ENCODE measurements around the gene KRT26. TPM values are rescaled to one million over a fixed set of nuclear protein-coding genes. Genes with fewer than 3 reads are reported as not detected.
"Not testable (repeated sequence)": the region's sequence is repeated elsewhere in the genome, so short reads cannot be mapped to it uniquely, and the experiment has no call there.

Gene KRT26
- total RNA-seq: not detected

GRCh38 chr17:40772101-40772500 is at the start of gene KRT26:
Gene KRT26 (minus strand): TSS chr17:40772201. CDS start chr17:40772113, 88 bp downstream.
- Mint-ChIP-seq H3K9me3 (no peaks in the 10 kb centered on the region), H3K27me3 (peaks cover 37 to 48% of the 10 kb centered on the region in 2 donors), H3K27ac (no peak within 1 kb of the TSS), H3K4me3 (no peak within 1 kb of the TSS), H3K4me1 (ENCODE audit: low read depth in 2 of 2) (no peaks in the 10 kb centered on the region), H3K36me3 (no peaks in the 10 kb centered on the region)
- DNase-seq (ENCODE audit: low spot score) (no peak), ATAC-seq (no peak)

GRCh38 chr17:40821536-40821935 is 49.5 kb upstream of the KRT26 start:
- ATAC-seq (no peak), DNase-seq (ENCODE audit: low spot score) (no peak)
- Mint-ChIP-seq H3K4me3 (no peak overlapping the region), H3K36me3 (peaks cover 35% of the 10 kb centered on the region), H3K4me1 (ENCODE audit: low read depth in 2 of 2) (peaks cover 9 to 24% of the 10 kb centered on the region in 2 donors), H3K27ac (no peak overlapping the region), H3K9me3 (no peaks in the 10 kb centered on the region), H3K27me3 (peaks cover 17 to 30% of the 10 kb centered on the region in 2 donors)

GRCh38 chr17:40820228-40820838 is 48.3 kb upstream of the KRT26 start:
- ATAC-seq (peak in 1 of 2 donors; percentile 44), DNase-seq (ENCODE audit: low spot score) (no peak)
- H3K4me1 Mint-ChIP-seq (ENCODE audit: low read depth in 2 of 2): peaks cover 9 to 24% of the 10 kb centered on the region in 2 donors
- H3K9me3 Mint-ChIP-seq: no peaks in the 10 kb centered on the region
- peaks cover 34% of the 10 kb centered on the region for H3K36me3 Mint-ChIP-seq
- peak overlapping the region; percentile 83 to 86 for H3K27ac Mint-ChIP-seq
- H3K4me3 Mint-ChIP-seq: peak overlapping the region; percentile 74
- peaks cover 8 to 24% of the 10 kb centered on the region in 2 donors for H3K27me3 Mint-ChIP-seq

GRCh38 chr17:40819528-40820125 is 47.6 kb upstream of the KRT26 start:
- H3K27me3 Mint-ChIP-seq: peaks cover 11 to 21% of the 10 kb centered on the region in 2 donors
- ATAC-seq (no peak), DNase-seq (ENCODE audit: low spot score) (no peak)
- H3K4me1 Mint-ChIP-seq (ENCODE audit: low read depth in 2 of 2): peaks cover 9 to 24% of the 10 kb centered on the region in 2 donors
- H3K9me3 Mint-ChIP-seq: peaks cover 1% of the 10 kb centered on the region
- H3K4me3 Mint-ChIP-seq: peak overlapping the region; percentile 74
- peak overlapping the region; percentile 83 to 86 for H3K27ac Mint-ChIP-seq
- H3K36me3 Mint-ChIP-seq: peaks cover 34% of the 10 kb centered on the region

GRCh38 chr17:40818733-40819527 is 46.9 kb upstream of the KRT26 start:
- Mint-ChIP-seq H3K27me3 (peaks cover 9 to 16% of the 10 kb centered on the region in 2 donors), H3K9me3 (peaks cover 3% of the 10 kb centered on the region), H3K27ac (peak overlapping the region; percentile 86 to 95), H3K36me3 (peaks cover 34% of the 10 kb centered on the region), H3K4me1 (ENCODE audit: low read depth in 2 of 2) (peaks cover 9 to 24% of the 10 kb centered on the region in 2 donors), H3K4me3 (peak overlapping the region; percentile 92)
- ATAC-seq (peak; percentile 92 to 95), DNase-seq (ENCODE audit: low spot score) (peak; percentile 90)

- Mint-ChIP-seq H3K9me3 (peaks cover 3% of the 10 kb centered on the region), H3K36me3 (peaks cover 34% of the 10 kb centered on the region), H3K27ac (peak overlapping the region; percentile 86 to 95), H3K4me3 (peak overlapping the region; percentile 92), H3K27me3 (peaks cover 10 to 22% of the 10 kb centered on the region in 2 donors), H3K4me1 (ENCODE audit: low read depth in 2 of 2) (peaks cover 9 to 24% of the 10 kb centered on the region in 2 donors)
- ATAC-seq (no peak), DNase-seq (ENCODE audit: low spot score) (no peak)
Observed at GRCh38 chr17:40818343-40818732, 46.3 kb upstream of the KRT26 start.

GRCh38 chr17:40817103-40817682 is 45.2 kb upstream of the KRT26 start:
- H3K27me3 Mint-ChIP-seq: peaks cover 17 to 33% of the 10 kb centered on the region in 2 donors
- DNase-seq (ENCODE audit: low spot score): no peak
- ATAC-seq: no peak
- peaks cover 9 to 24% of the 10 kb centered on the region in 2 donors for H3K4me1 Mint-ChIP-seq (ENCODE audit: low read depth in 2 of 2)
- H3K9me3 Mint-ChIP-seq: peaks cover 3% of the 10 kb centered on the region
- H3K27ac Mint-ChIP-seq: peak overlapping the region; percentile 9 to 86
- H3K4me3 Mint-ChIP-seq: peak overlapping the region; percentile 92
- peaks cover 34% of the 10 kb centered on the region for H3K36me3 Mint-ChIP-seq

- peaks cover 9 to 24% of the 10 kb centered on the region in 2 donors for H3K4me1 Mint-ChIP-seq (ENCODE audit: low read depth in 2 of 2)
- H3K27me3 Mint-ChIP-seq: peaks cover 22 to 40% of the 10 kb centered on the region in 2 donors
- H3K27ac Mint-ChIP-seq: peak overlapping the region in 1 of 2 donors; percentile 9
- peaks cover 34% of the 10 kb centered on the region for H3K36me3 Mint-ChIP-seq
- peaks cover 3% of the 10 kb centered on the region for H3K9me3 Mint-ChIP-seq
- no peak for DNase-seq (ENCODE audit: low spot score)
- ATAC-seq: no peak
- H3K4me3 Mint-ChIP-seq: peak overlapping the region; percentile 92
Observed at GRCh38 chr17:40816569-40816968, 44.6 kb upstream of the KRT26 start.

GRCh38 chr17:40815381-40815780 is 43.4 kb upstream of the KRT26 start:
- no peak for ATAC-seq
- Mint-ChIP-seq H3K4me1 (ENCODE audit: low read depth in 2 of 2) (peaks cover 9 to 22% of the 10 kb centered on the region in 2 donors), H3K27ac (no peak overlapping the region), H3K27me3 (peaks cover 28 to 51% of the 10 kb centered on the region in 2 donors), H3K9me3 (peaks cover 3% of the 10 kb centered on the region), H3K36me3 (peaks cover 34% of the 10 kb centered on the region), H3K4me3 (no peak overlapping the region)
- DNase-seq (ENCODE audit: low spot score): no peak

GRCh38 chr17:40814657-40815056 is 42.7 kb upstream of the KRT26 start:
- not testable (repeated sequence) for H3K9me3 Mint-ChIP-seq; H3K4me3 Mint-ChIP-seq; DNase-seq (ENCODE audit: low spot score); H3K27ac Mint-ChIP-seq; ATAC-seq
- peaks cover 27% of the 10 kb centered on the region for H3K36me3 Mint-ChIP-seq
- H3K27me3 Mint-ChIP-seq: peaks cover 35 to 53% of the 10 kb centered on the region in 2 donors
- H3K4me1 Mint-ChIP-seq (ENCODE audit: low read depth in 2 of 2): peaks cover 7 to 15% of the 10 kb centered on the region in 2 donors

- Mint-ChIP-seq H3K27me3 (peaks cover 35 to 57% of the 10 kb centered on the region in 2 donors), H3K27ac (no peak overlapping the region), H3K36me3 (peaks cover 23% of the 10 kb centered on the region), H3K9me3 (peaks cover 3% of the 10 kb centered on the region), H3K4me1 (ENCODE audit: low read depth in 2 of 2) (peaks cover 7 to 11% of the 10 kb centered on the region in 2 donors), H3K4me3 (no peak overlapping the region)
- DNase-seq (ENCODE audit: low spot score) (no peak), ATAC-seq (no peak)
Observed at GRCh38 chr17:40813804-40814203, 41.8 kb upstream of the KRT26 start.

- Mint-ChIP-seq H3K27me3 (peaks cover 43 to 68% of the 10 kb centered on the region in 2 donors), H3K4me3 (no peak overlapping the region), H3K4me1 (ENCODE audit: low read depth in 2 of 2) (peaks cover 7 to 10% of the 10 kb centered on the region in 2 donors), H3K9me3 (peaks cover 3% of the 10 kb centered on the region), H3K27ac (no peak overlapping the region), H3K36me3 (peaks cover 16% of the 10 kb centered on the region)
- no peak for DNase-seq (ENCODE audit: low spot score)
- no peak for ATAC-seq
Observed at GRCh38 chr17:40812639-40813038, 40.6 kb upstream of the KRT26 start.

- Mint-ChIP-seq H3K27ac (no peak overlapping the region), H3K4me1 (ENCODE audit: low read depth in 2 of 2) (no peaks in the 10 kb centered on the region)
- no peak for ATAC-seq
Observed at GRCh38 chr17:40810494-40810893, 38.5 kb upstream of the KRT26 start.

More at GRCh38 chr17:40810494-40810893, 38.5 kb upstream of the KRT26 start:
- Mint-ChIP-seq H3K4me3 (no peak overlapping the region), H3K36me3 (peaks cover under 1% of the 10 kb centered on the region), H3K27me3 (peaks cover 56 to 81% of the 10 kb centered on the region in 2 donors), H3K9me3 (peaks cover 3% of the 10 kb centered on the region)
- DNase-seq (ENCODE audit: low spot score): no peak

Measured in natural killer cell treated with Interleukin-12 subunit alpha and Interleukin-12 subunit beta and Interleukin-15 and Interleukin-18, amount 100 ng/mL, for 72 hours (primary cell).